Caco-2 (cell line): ENCODE measurements around the gene MAPK8IP3. TPM values are rescaled to one million over a fixed set of nuclear protein-coding genes. Genes with fewer than 3 reads are reported as not detected.
"Not testable (repeated sequence)": the region's sequence is repeated elsewhere in the genome, so short reads cannot be mapped to it uniquely, and the experiment has no call there.

Source experiments
- BruUV-seq: library from RNA; stranded (reverse); fragments of 400-500 nt; replicated peaks from 2 replicates; lab custom pipeline; 2021; lab: Mats Ljungman, UMichigan
- CTCF ChIA-PET: fragments of 300-600 bp; sonication (Branson Sonifier 250); formaldehyde crosslinking; loops from one replicate; lab custom pipeline; 2022; ENCODE audit warnings: antibody characterized with exemption; lab: Charles Lee
- POLR2A ChIA-PET: fragments of 300-600 bp; sonication (Branson Sonifier 250); formaldehyde crosslinking; loops from one replicate; lab custom pipeline; 2022; ENCODE audit warnings: antibody characterized with exemption; lab: Charles Lee
- DNase-seq, 2 experiments: peaks; one replicate each; pipeline versions ENCODE4 v3.0.0 to v3.0.0-alpha.2; 2020 to 2022
- H3K27me3 ChIP-seq: replicated peaks from 2 replicates; pipeline ENCODE4 v1.6.0; 2011; ENCODE audit warnings: low read length; ENCODE audit not compliant: control insufficient read depth, insufficient read depth
- H3K36me3 ChIP-seq: 2 replicates; pipeline ENCODE4 v1.5.1; 2011; ENCODE audit warnings: low read length; ENCODE audit not compliant: control insufficient read depth, insufficient read depth
- H3K4me1 ChIP-seq: fragments of 250-450 bp; sonication (Bioruptor Pico); 2 replicates; pipeline ENCODE4 v1.5.1; 2020; ENCODE audit warnings: mild to moderate bottlenecking
- H3K4me3 ChIP-seq: 2 replicates; pipeline ENCODE4 v1.5.1; 2011; ENCODE audit warnings: low read depth, mild to moderate bottlenecking, control low read depth, low read length
- H3K9me3 ChIP-seq: fragments of 250-450 bp; sonication (Bioruptor Pico); 2 replicates; pipeline ENCODE4 v1.5.1; 2020; ENCODE audit warnings: mild to moderate bottlenecking, moderate library complexity
- H3K27ac Mint-ChIP-seq: one replicate; pipeline ENCODE4 v1.8.0; 2022; ENCODE audit warnings: mixed read lengths; ENCODE audit not compliant: unreplicated experiment
- H3K27me3 Mint-ChIP-seq: one replicate; pipeline ENCODE4 v1.8.0; 2022; ENCODE audit warnings: mixed read lengths; ENCODE audit not compliant: insufficient read depth, unreplicated experiment
- H3K36me3 Mint-ChIP-seq: one replicate; pipeline ENCODE4 v1.8.0; 2022; ENCODE audit warnings: mild to moderate bottlenecking, mixed read lengths; ENCODE audit not compliant: insufficient read depth, unreplicated experiment
- H3K4me1 Mint-ChIP-seq: one replicate; pipeline ENCODE4 v1.8.0; 2022; ENCODE audit warnings: low read depth, mixed read lengths; ENCODE audit not compliant: unreplicated experiment
- H3K4me3 Mint-ChIP-seq: one replicate; pipeline ENCODE4 v1.8.0; 2022; ENCODE audit warnings: mild to moderate bottlenecking, moderate library complexity, mixed read lengths; ENCODE audit not compliant: unreplicated experiment
- H3K9me3 Mint-ChIP-seq: one replicate; pipeline ENCODE4 v1.8.0; 2022; ENCODE audit warnings: mixed read lengths; ENCODE audit not compliant: unreplicated experiment
- intact Hi-C: fragments of 100-400 bp; cut with micrococcal nuclease; formaldehyde crosslinking; loops from one replicate; pipeline ENCODE4 v1.10.0; 2022; ENCODE audit not compliant: unreplicated experiment
- total RNA-seq: library from RNA; stranded (reverse); gene quantifications from 2 replicates; pipeline ENCODE4 v1.2.3, GENCODE V29; 2022
- TF ChIP-seq, protein P1 (sequence below), 2 experiments: fragments of 200-600 bp in 1 of 2; IDR thresholded peaks; 1 replicate in 1 of 2; 2 replicates in 1 of 2; pipeline versions ENCODE4 v1.5.1 to v1.8.0; 2011 to 2022; ENCODE audit warnings: antibody characterized with exemption in 1 of 2, control low read depth in 1 of 2, inconsistent platforms in 1 of 2, low read depth in 1 of 2, low read length in 1 of 2, mild to moderate bottlenecking in 1 of 2, moderate library complexity in 1 of 2; ENCODE audit not compliant: insufficient read depth in 1 of 2, severe bottlenecking in 1 of 2, unreplicated experiment in 1 of 2

Gene MAPK8IP3
- total RNA-seq, 1 experiment from 2014 or later = 60.5 TPM

- BruUV-seq = no TSS peak
Observed at GRCh38 chr16:1701216-1701878, 4.6 kb upstream of the MAPK8IP3 start.

GRCh38 chr16:1705324-1705687 is 689 bp upstream of the MAPK8IP3 start:
- H3K4me3 ChIP-seq = peak overlapping the region; percentile 99
- BruUV-seq, H3K36me3 ChIP-seq, H3K27me3 ChIP-seq, H3K9me3 ChIP-seq, DNase-seq, H3K4me1 ChIP-seq, H3K27me3 Mint-ChIP-seq, H3K4me1 Mint-ChIP-seq, H3K9me3 Mint-ChIP-seq: not testable (repeated sequence)
- intact Hi-C loops = loop anchor here (1.0 to 5.0 kb wide), 3 partner anchors 17 to 93 kb away; partner anchors contain the start of genes CRAMP1, IFT140 and JPT2
- POLR2A ChIA-PET = interaction anchor here (0.6 to 1.9 kb wide), 7 partner anchors 16 to 259 kb away, joined by 4 to 17 read pairs (median 6); partner anchors contain the start of genes EME2, JPT2, MRPS34 and NUBP2
- Mint-ChIP-seq H3K4me3 (peak overlapping the region; percentile 89), H3K36me3 (peaks cover 66% of the 10 kb centered on the region), H3K27ac (peak overlapping the region; percentile 98)
- CTCF ChIA-PET = interaction anchor here (0.6 to 1.7 kb wide), 16 partner anchors 8 to 362 kb away, joined by 3 to 35 read pairs (median 4); partner anchors contain the start of genes JPT2, MSRB1, NUBP2 and SPSB3

More at GRCh38 chr16:1701216-1701878, 4.6 kb upstream of the MAPK8IP3 start:
- Histone ChIP-seq H3K27me3 (no peaks in the 10 kb centered on the region), H3K4me3 (no peak overlapping the region), H3K36me3 (peaks cover 4% of the 10 kb centered on the region), H3K9me3 (no peaks in the 10 kb centered on the region), H3K4me1 (no peaks in the 10 kb centered on the region; the same call in 1 of the 2 replicates)
- intact Hi-C loops = no loop called here
- ChIA-PET CTCF (no interaction called here), POLR2A (interaction anchor here (0.6 kb wide), 1 partner anchor 178 kb away, joined by 8 read pairs; no protein-coding TSS in a partner anchor)
- Mint-ChIP-seq H3K36me3 (peaks cover 87% of the 10 kb centered on the region), H3K4me1 (peaks cover 8% of the 10 kb centered on the region), H3K27ac (no peak overlapping the region), H3K4me3 (no peak overlapping the region), H3K27me3 (no peaks in the 10 kb centered on the region), H3K9me3 (no peaks in the 10 kb centered on the region)
- DNase-seq = no peak
- TF ChIP-seq, protein P1, sequence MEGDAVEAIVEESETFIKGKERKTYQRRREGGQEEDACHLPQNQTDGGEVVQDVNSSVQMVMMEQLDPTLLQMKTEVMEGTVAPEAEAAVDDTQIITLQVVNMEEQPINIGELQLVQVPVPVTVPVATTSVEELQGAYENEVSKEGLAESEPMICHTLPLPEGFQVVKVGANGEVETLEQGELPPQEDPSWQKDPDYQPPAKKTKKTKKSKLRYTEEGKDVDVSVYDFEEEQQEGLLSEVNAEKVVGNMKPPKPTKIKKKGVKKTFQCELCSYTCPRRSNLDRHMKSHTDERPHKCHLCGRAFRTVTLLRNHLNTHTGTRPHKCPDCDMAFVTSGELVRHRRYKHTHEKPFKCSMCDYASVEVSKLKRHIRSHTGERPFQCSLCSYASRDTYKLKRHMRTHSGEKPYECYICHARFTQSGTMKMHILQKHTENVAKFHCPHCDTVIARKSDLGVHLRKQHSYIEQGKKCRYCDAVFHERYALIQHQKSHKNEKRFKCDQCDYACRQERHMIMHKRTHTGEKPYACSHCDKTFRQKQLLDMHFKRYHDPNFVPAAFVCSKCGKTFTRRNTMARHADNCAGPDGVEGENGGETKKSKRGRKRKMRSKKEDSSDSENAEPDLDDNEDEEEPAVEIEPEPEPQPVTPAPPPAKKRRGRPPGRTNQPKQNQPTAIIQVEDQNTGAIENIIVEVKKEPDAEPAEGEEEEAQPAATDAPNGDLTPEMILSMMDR (IDR thresholded peaks at IDR 0.05; ENCODE audit: insufficient read depth in 1 of 2, low read depth in 1 of 2, low read length in 1 of 2, severe bottlenecking in 1 of 2, unreplicated experiment in 1 of 2) = no peak

- no peaks in the 10 kb centered on the region for H3K27me3 Mint-ChIP-seq
- POLR2A ChIA-PET = interaction anchor here (0.6 to 1.9 kb wide), 6 partner anchors 13 to 96 kb away, joined by 3 to 17 read pairs (median 5); partner anchors contain the start of genes EME2, JPT2, MRPS34 and NUBP2
Observed at GRCh38 chr16:1706386-1707192, 594 bp downstream of the MAPK8IP3 start.

More at GRCh38 chr16:1706386-1707192, 594 bp downstream of the MAPK8IP3 start:
- Histone ChIP-seq H3K4me3 (peak overlapping the region; percentile 99), H3K36me3 (peaks cover 1% of the 10 kb centered on the region; the same call in 1 of the 2 replicates), H3K4me1 (no peaks in the 10 kb centered on the region; the same call in 1 of the 2 replicates), H3K9me3 (no peaks in the 10 kb centered on the region), H3K27me3 (no peaks in the 10 kb centered on the region)
- peaks cover 55% of the 10 kb centered on the region for H3K36me3 Mint-ChIP-seq
- H3K9me3 Mint-ChIP-seq = no peaks in the 10 kb centered on the region
- intact Hi-C loops = loop anchor here (5.0 kb wide), 1 partner anchor 94 kb away; the partner anchor contains the start of genes CRAMP1 and IFT140
- TF ChIP-seq, protein P1 (IDR thresholded peaks at IDR 0.05; ENCODE audit: insufficient read depth in 1 of 2, low read depth in 1 of 2, low read length in 1 of 2, severe bottlenecking in 1 of 2, unreplicated experiment in 1 of 2) = no peak
- BruUV-seq = no TSS peak
- H3K4me1 Mint-ChIP-seq = peaks cover 8% of the 10 kb centered on the region
- H3K27ac Mint-ChIP-seq = peak overlapping the region; percentile 98
- CTCF ChIA-PET = interaction anchor here (0.7 to 1.7 kb wide), 14 partner anchors 15 to 449 kb away, joined by 3 to 35 read pairs (median 4); partner anchors contain the start of genes JPT2, MSRB1, NUBP2 and SPSB3
- no peak for DNase-seq
- peak overlapping the region; percentile 89 for H3K4me3 Mint-ChIP-seq
